PC-9 (cell line): ENCODE data around the gene CLEC16A. TPM values are rescaled to one million over a fixed set of nuclear protein-coding genes. Genes with fewer than 3 reads are reported as not detected.

ENCODE experiments used
- BruUV-seq: library from RNA; stranded (reverse); fragments of 400-500 nt; replicated peaks from 2 replicates; lab custom pipeline; 2021; lab: Mats Ljungman, UMichigan
- CTCF ChIA-PET: fragments of 300-600 bp; sonication (Branson Sonifier 250); formaldehyde crosslinking; loops from one replicate; lab custom pipeline; 2022; ENCODE audit warnings: antibody characterized with exemption; lab: Charles Lee
- POLR2A ChIA-PET: fragments of 300-600 bp; sonication (Branson Sonifier 250); formaldehyde crosslinking; loops from one replicate; lab custom pipeline; 2022; ENCODE audit warnings: antibody characterized with exemption; ENCODE audit not compliant: unreplicated experiment; lab: Charles Lee
- DNase-seq, 2 experiments: peaks; one replicate each; pipeline versions ENCODE4 v3.0.0 to v3.0.0-alpha.2; 2015 to 2022; ENCODE audit warnings: mixed read lengths in 1 of 2
- H2AFZ ChIP-seq: fragments of 200-600 bp; sonication (generic); 2 replicates; pipeline ENCODE4 v1.8.1; 2017; ENCODE audit warnings: antibody characterized with exemption
- H3F3A ChIP-seq: fragments of 200-600 bp; sonication (generic); 2 replicates; pipeline ENCODE4 v1.8.1; 2017; ENCODE audit warnings: antibody characterized with exemption, mild to moderate bottlenecking, low read depth; ENCODE audit not compliant: insufficient read depth
- H3K27ac ChIP-seq: fragments of 200-600 bp; sonication (generic); 2 replicates; pipeline ENCODE4 v1.6.1; 2016; ENCODE audit warnings: mixed run types
- H3K27me3 ChIP-seq: fragments of 200-600 bp; sonication (generic); 2 replicates; pipeline ENCODE4 v1.6.1; 2016; ENCODE audit warnings: low read depth, mixed run types; ENCODE audit not compliant: insufficient read depth
- H3K36me3 ChIP-seq: fragments of 200-600 bp; sonication (generic); 2 replicates; pipeline ENCODE4 v1.6.1; 2016; ENCODE audit warnings: low read depth, mixed run types
- H3K4me1 ChIP-seq: fragments of 200-600 bp; sonication (generic); replicated peaks from 2 replicates; pipeline ENCODE4 v1.6.1; 2016; ENCODE audit warnings: mixed run types; ENCODE audit not compliant: insufficient read depth
- H3K4me2 ChIP-seq: fragments of 200-600 bp; sonication (generic); 2 replicates; pipeline ENCODE4 v1.6.1; 2017; ENCODE audit warnings: mixed run types
- H3K4me3 ChIP-seq: fragments of 200-600 bp; sonication (generic); 2 replicates; pipeline ENCODE4 v1.6.1; 2016; ENCODE audit warnings: mixed run types
- H3K79me2 ChIP-seq: fragments of 200-600 bp; sonication (generic); 2 replicates; pipeline ENCODE4 v1.6.1; 2017; ENCODE audit warnings: low read depth, mixed run types
- H3K9me2 ChIP-seq: fragments of 200-600 bp; sonication (generic); 2 replicates; pipeline ENCODE4 v1.8.1; 2017; ENCODE audit warnings: mild to moderate bottlenecking; ENCODE audit not compliant: insufficient read depth
- H3K9me3 ChIP-seq: fragments of 200-600 bp; sonication (generic); 2 replicates; pipeline ENCODE4 v1.8.1; 2016; ENCODE audit warnings: low read depth; ENCODE audit not compliant: insufficient read depth
- H4K20me1 ChIP-seq: fragments of 200-600 bp; sonication (generic); 2 replicates; pipeline ENCODE4 v1.8.1; 2017; ENCODE audit not compliant: insufficient read depth
- CTCF ChIP-seq: fragments of 200-600 bp; sonication (generic); conservative IDR thresholded peaks from 2 replicates; pipeline ENCODE4 v1.6.1; 2017; ENCODE audit warnings: mixed run types, antibody characterized with exemption, mild to moderate bottlenecking, moderate library complexity
- EZH2 ChIP-seq: fragments of 200-600 bp; sonication (generic); IDR thresholded peaks from 2 replicates; pipeline ENCODE4 v1.8.0; 2017; ENCODE audit warnings: antibody characterized with exemption, low read depth
- intact Hi-C: fragments of 100-400 bp; cut with micrococcal nuclease; formaldehyde crosslinking; loops from one replicate; pipeline ENCODE4 v1.10.0; 2022; ENCODE audit not compliant: unreplicated experiment
- total RNA-seq: library from RNA; stranded (reverse); gene quantifications from 2 replicates; pipeline ENCODE4 v1.2.3, GENCODE V29; 2021

Gene CLEC16A
- total RNA-seq, 1 experiment from 2014 or later, result 34.9 TPM

GRCh38 chr16:11004351-11004750 lies 60.0 kb downstream of the CLEC16A start:
- no peaks in the 10 kb centered on the region for H3K9me3 ChIP-seq
- BruUV-seq, result no TSS peak
- no peaks in the 10 kb centered on the region for H3K79me2 ChIP-seq
- H2AFZ ChIP-seq, result no peak overlapping the region
- no peak overlapping the region for H3K4me2 ChIP-seq
- no peak for DNase-seq
- no peaks in the 10 kb centered on the region for H3K27me3 ChIP-seq
- no peak overlapping the region for H3K4me3 ChIP-seq
- TF ChIP-seq CTCF (no peak), EZH2 (no peak)
- H3F3A ChIP-seq, result no peaks in the 10 kb centered on the region
- no peaks in the 10 kb centered on the region for H3K36me3 ChIP-seq
- CTCF ChIA-PET, result no interaction called here
- H4K20me1 ChIP-seq, result no peaks in the 10 kb centered on the region
- no peaks in the 10 kb centered on the region for H3K9me2 ChIP-seq
- intact Hi-C loops, result no loop called here
- H3K27ac ChIP-seq, result no peak overlapping the region
- POLR2A ChIA-PET, result interaction anchor here (0.6 kb wide), 1 partner anchor 955 kb away, joined by 4 read pairs; no protein-coding TSS in a partner anchor
- H3K4me1 ChIP-seq, result no peaks in the 10 kb centered on the region

- Histone ChIP-seq H3K9me3 (no peaks in the 10 kb centered on the region), H3F3A (no peaks in the 10 kb centered on the region), H3K4me3 (no peak overlapping the region), H2AFZ (no peak overlapping the region), H3K36me3 (no peaks in the 10 kb centered on the region), H3K4me1 (no peaks in the 10 kb centered on the region), H3K27me3 (no peaks in the 10 kb centered on the region), H4K20me1 (no peaks in the 10 kb centered on the region), H3K4me2 (no peak overlapping the region), H3K79me2 (no peaks in the 10 kb centered on the region), H3K27ac (peak overlapping the region; percentile 25; the same call in 1 of the 2 replicates), H3K9me2 (no peaks in the 10 kb centered on the region)
- CTCF ChIA-PET, result no interaction called here
- BruUV-seq, result no TSS peak
- DNase-seq, result no peak
- TF ChIP-seq CTCF (no peak), EZH2 (no peak)
- POLR2A ChIA-PET, result interaction anchor here (0.6 kb wide), 1 partner anchor 954 kb away, joined by 4 read pairs; no protein-coding TSS in a partner anchor
- intact Hi-C loops, result no loop called here
These were observed 60.7 kb downstream of the CLEC16A start for GRCh38 chr16:11004973-11005610.

GRCh38 chr16:11005611-11005975 lies 61.2 kb downstream of the CLEC16A start:
- Histone ChIP-seq H3K27me3 (no peaks in the 10 kb centered on the region), H3K79me2 (no peaks in the 10 kb centered on the region), H4K20me1 (no peaks in the 10 kb centered on the region), H3F3A (no peaks in the 10 kb centered on the region), H3K27ac (peak overlapping the region; percentile 25; the same call in 1 of the 2 replicates), H3K9me3 (no peaks in the 10 kb centered on the region), H3K4me3 (no peak overlapping the region), H3K9me2 (no peaks in the 10 kb centered on the region), H3K4me2 (no peak overlapping the region), H3K4me1 (no peaks in the 10 kb centered on the region), H2AFZ (no peak overlapping the region), H3K36me3 (no peaks in the 10 kb centered on the region)
- ChIA-PET CTCF (no interaction called here), POLR2A (interaction anchor here (0.6 kb wide), 1 partner anchor 333 kb away, joined by 3 read pairs; no protein-coding TSS in a partner anchor)
- TF ChIP-seq CTCF, result no peak
- no peak for TF ChIP-seq EZH2
- no peak for DNase-seq
- no TSS peak for BruUV-seq
- intact Hi-C loops, result no loop called here
